ENCODE data around the gene STPG3.

STPG3 gene

GRCh38 chr9:137300567-137301080 is 49.5 kb downstream of the STPG3 start:
- DNase-seq (ENCODE audit: low read depth, low spot score), result no peak

GRCh38 chr9:137301081-137301947 is 50.2 kb downstream of the STPG3 start:
- DNase-seq (ENCODE audit: low read depth, low spot score), result peak; percentile 82

- DNase-seq (ENCODE audit: low read depth, low spot score), result peak; percentile 77
These were observed 51.0 kb downstream of the STPG3 start, which contains the start of gene NRARP for GRCh38 chr9:137302118-137302448. TSS of gene NRARP (minus strand) at chr9:137302271. CDS start at chr9:137301928, 343 bp downstream.

GRCh38 chr9:137302449-137303150 is 51.5 kb downstream of the STPG3 start:
- DNase-seq (ENCODE audit: low read depth, low spot score), result peak; percentile 83
